Neural progenitor cell (in vitro differentiated cells): ENCODE measurements around the gene KLF13. TPM values are rescaled to one million over a fixed set of nuclear protein-coding genes. Genes with fewer than 3 reads are reported as not detected.

Experiments used
- DNase-seq: peaks from one replicate; pipeline ENCODE4 v3.0.0-alpha.2; 2016; ENCODE audit warnings: low spot score
- H2AFZ ChIP-seq: fragments of 200-600 bp; sonication (generic); replicated peaks from 2 replicates; pipeline ENCODE4 v1.6.1; 2016; ENCODE audit warnings: antibody characterized with exemption
- H3F3A ChIP-seq: fragments of 200-600 bp; sonication (generic); 2 replicates; pipeline ENCODE4 v1.6.1; 2016; ENCODE audit warnings: antibody characterized with exemption, low read depth
- H3K27ac ChIP-seq: fragments of 200-600 bp; sonication (generic); 2 replicates; pipeline ENCODE4 v1.5.1; 2016; ENCODE audit warnings: mild to moderate bottlenecking
- H3K27me3 ChIP-seq: fragments of 200-600 bp; sonication (generic); 2 replicates; pipeline ENCODE4 v1.6.1; 2016; ENCODE audit warnings: mild to moderate bottlenecking, moderate library complexity
- H3K36me3 ChIP-seq: fragments of 200-600 bp; sonication (generic); 2 replicates; pipeline ENCODE4 v1.5.1; 2016
- H3K4me1 ChIP-seq: fragments of 200-600 bp; sonication (generic); 2 replicates; pipeline ENCODE4 v1.6.1; 2016; ENCODE audit warnings: mixed run types
- H3K4me2 ChIP-seq: fragments of 200-600 bp; sonication (generic); 2 replicates; pipeline ENCODE4 v1.6.1; 2016
- H3K4me3 ChIP-seq: fragments of 200-600 bp; sonication (generic); 2 replicates; pipeline ENCODE4 v1.5.1; 2016
- H3K79me2 ChIP-seq: fragments of 200-600 bp; sonication (generic); 2 replicates; pipeline ENCODE4 v1.6.1; 2016; ENCODE audit warnings: low read depth
- H3K9ac ChIP-seq: fragments of 200-600 bp; sonication (generic); 2 replicates; pipeline ENCODE4 v1.6.1; 2016
- H3K9me3 ChIP-seq: fragments of 200-600 bp; sonication (generic); 2 replicates; pipeline ENCODE4 v1.5.1; 2016; ENCODE audit warnings: low read depth
- H4K20me1 ChIP-seq: fragments of 200-600 bp; sonication (generic); 2 replicates; pipeline ENCODE4 v1.6.1; 2016; ENCODE audit warnings: low read depth
- H3K27ac Mint-ChIP-seq: 3 replicates; pipeline ENCODE4 v1.8.0; 2021; ENCODE audit warnings: mixed read lengths
- H3K27me3 Mint-ChIP-seq: 2 replicates; pipeline ENCODE4 v1.8.0; 2022; ENCODE audit warnings: low read depth, mild to moderate bottlenecking, inconsistent platforms, moderate library complexity, mixed read lengths; ENCODE audit not compliant: insufficient read depth
- H3K36me3 Mint-ChIP-seq: 3 replicates; pipeline ENCODE4 v1.8.0; 2021; ENCODE audit warnings: mixed read lengths
- H3K4me1 Mint-ChIP-seq: 3 replicates; pipeline ENCODE4 v1.8.0; 2021; ENCODE audit warnings: mixed read lengths
- H3K4me3 Mint-ChIP-seq: 3 replicates; pipeline ENCODE4 v1.8.0; 2021; ENCODE audit warnings: mild to moderate bottlenecking, moderate library complexity, mixed read lengths
- H3K9me3 Mint-ChIP-seq: 3 replicates; pipeline ENCODE4 v1.8.0; 2020; ENCODE audit warnings: mixed read lengths
- EZH2 ChIP-seq: fragments of 200-600 bp; sonication (generic); IDR thresholded peaks from 2 replicates; pipeline ENCODE4 v1.6.1; 2017; ENCODE audit warnings: antibody characterized with exemption, mild to moderate bottlenecking, moderate library complexity
- EZH2phosphoT487 ChIP-seq: fragments of 200-600 bp; sonication (generic); IDR thresholded peaks from 2 replicates; pipeline ENCODE4 v1.6.1; 2017; ENCODE audit warnings: antibody characterized with exemption
- total RNA-seq: library from RNA; depleted of rRNA; stranded (reverse); fragments of >200 nt; gene quantifications from 2 replicates; pipeline ENCODE4 v1.2.3, GENCODE V29; 2015; ENCODE audit warnings: low replicate concordance
- TF ChIP-seq, protein P1 (sequence below): fragments of 200-600 bp; sonication (generic); IDR thresholded peaks from 2 replicates; pipeline ENCODE4 v1.5.1; 2017; ENCODE audit warnings: antibody characterized with exemption, mild to moderate bottlenecking

KLF13 gene
- total RNA-seq, 1 donor from 2014 or later = 11.9 TPM

DNA sequence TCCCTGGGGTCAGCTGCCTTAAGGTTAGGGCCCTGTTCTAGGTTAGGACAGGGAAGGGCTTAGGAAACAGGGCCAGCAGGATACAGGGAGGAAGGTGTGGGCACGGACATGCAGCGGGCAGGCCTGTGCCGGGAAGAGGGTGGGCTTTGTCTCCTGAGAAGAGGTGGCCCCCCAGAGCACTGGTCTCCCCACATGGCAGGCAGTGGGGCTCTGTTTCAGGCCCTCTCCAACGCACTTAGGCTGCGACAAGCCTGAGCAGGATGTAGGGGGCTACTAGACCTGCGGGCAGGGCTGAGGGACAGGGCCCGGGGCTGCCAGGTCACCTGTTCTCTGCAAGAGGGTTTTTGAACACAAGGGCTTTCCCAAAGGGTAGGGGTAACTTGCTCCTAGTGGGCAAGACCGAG lies 33.5 kb downstream of the KLF13 start:
- H2AFZ ChIP-seq = no peak overlapping the region
- H3K36me3 Mint-ChIP-seq = peaks cover 3% of the 10 kb centered on the region
- H3K9me3 Mint-ChIP-seq = no peaks in the 10 kb centered on the region
- no peak for DNase-seq
- H3F3A ChIP-seq = no peaks in the 10 kb centered on the region
- peaks cover 55% of the 10 kb centered on the region for H4K20me1 ChIP-seq
- no peak overlapping the region for H3K27ac ChIP-seq
- TF ChIP-seq, protein P1, sequence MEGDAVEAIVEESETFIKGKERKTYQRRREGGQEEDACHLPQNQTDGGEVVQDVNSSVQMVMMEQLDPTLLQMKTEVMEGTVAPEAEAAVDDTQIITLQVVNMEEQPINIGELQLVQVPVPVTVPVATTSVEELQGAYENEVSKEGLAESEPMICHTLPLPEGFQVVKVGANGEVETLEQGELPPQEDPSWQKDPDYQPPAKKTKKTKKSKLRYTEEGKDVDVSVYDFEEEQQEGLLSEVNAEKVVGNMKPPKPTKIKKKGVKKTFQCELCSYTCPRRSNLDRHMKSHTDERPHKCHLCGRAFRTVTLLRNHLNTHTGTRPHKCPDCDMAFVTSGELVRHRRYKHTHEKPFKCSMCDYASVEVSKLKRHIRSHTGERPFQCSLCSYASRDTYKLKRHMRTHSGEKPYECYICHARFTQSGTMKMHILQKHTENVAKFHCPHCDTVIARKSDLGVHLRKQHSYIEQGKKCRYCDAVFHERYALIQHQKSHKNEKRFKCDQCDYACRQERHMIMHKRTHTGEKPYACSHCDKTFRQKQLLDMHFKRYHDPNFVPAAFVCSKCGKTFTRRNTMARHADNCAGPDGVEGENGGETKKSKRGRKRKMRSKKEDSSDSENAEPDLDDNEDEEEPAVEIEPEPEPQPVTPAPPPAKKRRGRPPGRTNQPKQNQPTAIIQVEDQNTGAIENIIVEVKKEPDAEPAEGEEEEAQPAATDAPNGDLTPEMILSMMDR = no peak
- TF ChIP-seq EZH2 (no peak), EZH2phosphoT487 (no peak)
- H3K4me3 ChIP-seq = no peak overlapping the region
- H3K27me3 Mint-ChIP-seq = no peaks in the 10 kb centered on the region
- H3K4me2 ChIP-seq = no peak overlapping the region
- no peaks in the 10 kb centered on the region for H3K27me3 ChIP-seq
- peaks cover 34% of the 10 kb centered on the region for H3K4me1 Mint-ChIP-seq
- H3K4me1 ChIP-seq = peaks cover 41% of the 10 kb centered on the region
- H3K27ac Mint-ChIP-seq = peak overlapping the region; percentile 46
- no peaks in the 10 kb centered on the region for H3K36me3 ChIP-seq
- H3K79me2 ChIP-seq = peaks cover 39% of the 10 kb centered on the region
- no peak overlapping the region for H3K9ac ChIP-seq
- no peaks in the 10 kb centered on the region for H3K9me3 ChIP-seq
- no peak overlapping the region for H3K4me3 Mint-ChIP-seq

DNA sequence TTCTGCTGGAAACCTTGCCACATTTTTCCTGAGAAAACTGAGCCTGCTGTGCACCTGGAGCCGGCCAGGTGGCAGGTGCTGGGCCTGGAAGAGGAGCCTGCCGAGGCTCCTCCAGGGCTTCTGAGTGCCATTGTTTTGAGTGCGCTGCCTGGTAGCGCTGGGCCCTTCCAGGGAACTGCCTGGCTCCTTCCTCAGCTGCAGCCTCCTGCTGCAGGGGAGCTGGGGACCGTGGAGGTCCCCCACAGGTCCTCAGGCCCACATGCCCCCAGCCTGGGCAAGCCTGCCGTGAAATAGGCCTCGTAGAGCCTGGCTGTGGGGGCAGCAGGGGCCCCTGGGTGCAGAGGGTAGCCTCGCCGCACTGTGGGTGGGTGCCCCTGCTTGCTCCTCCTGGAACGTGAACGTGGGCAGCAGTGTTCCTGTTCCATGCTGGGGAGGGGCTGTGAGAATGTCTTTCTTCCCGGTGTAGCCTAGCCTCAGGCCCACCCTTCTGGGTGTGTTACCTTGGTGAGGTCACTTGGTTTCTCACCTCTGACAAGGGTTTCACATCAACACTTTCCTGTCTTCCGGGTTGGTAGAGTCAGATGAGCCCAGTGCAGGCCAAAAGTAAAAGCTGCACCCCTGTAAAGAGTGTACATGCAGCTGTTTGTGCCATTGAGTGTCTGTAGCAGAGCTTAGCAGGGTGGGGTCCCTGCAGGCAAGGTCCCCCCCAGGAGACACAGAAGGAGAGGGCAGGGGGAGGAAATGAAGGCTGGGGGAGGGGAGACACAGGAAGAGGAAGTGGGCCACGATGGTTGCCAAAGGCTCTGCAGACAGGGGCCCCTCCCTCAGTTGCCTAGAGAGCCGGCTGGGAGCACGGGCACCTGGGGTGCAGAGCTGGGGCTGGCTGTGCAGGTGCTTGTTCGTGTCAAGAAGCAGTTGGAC lies 34.5 kb downstream of the KLF13 start:
- H3K27ac ChIP-seq = no peak overlapping the region
- no peaks in the 10 kb centered on the region for H3F3A ChIP-seq
- H3K36me3 ChIP-seq = no peaks in the 10 kb centered on the region
- H3K79me2 ChIP-seq = peaks cover 38% of the 10 kb centered on the region
- H3K4me2 ChIP-seq = peak overlapping the region; percentile 23
- Mint-ChIP-seq H3K27ac (peak overlapping the region; percentile 47), H3K4me3 (no peak overlapping the region), H3K27me3 (no peaks in the 10 kb centered on the region), H3K9me3 (no peaks in the 10 kb centered on the region), H3K4me1 (peaks cover 41% of the 10 kb centered on the region), H3K36me3 (peaks cover 3% of the 10 kb centered on the region)
- no peak overlapping the region for H3K9ac ChIP-seq
- H4K20me1 ChIP-seq = peaks cover 62% of the 10 kb centered on the region
- H3K4me3 ChIP-seq = no peak overlapping the region
- TF ChIP-seq EZH2phosphoT487 = no peak
- TF ChIP-seq EZH2 = no peak
- TF ChIP-seq, protein P1 = no peak
- H3K9me3 ChIP-seq = no peaks in the 10 kb centered on the region
- DNase-seq = peak; percentile 51
- peaks cover 51% of the 10 kb centered on the region for H3K4me1 ChIP-seq
- no peak overlapping the region for H2AFZ ChIP-seq
- no peaks in the 10 kb centered on the region for H3K27me3 ChIP-seq

DNA sequence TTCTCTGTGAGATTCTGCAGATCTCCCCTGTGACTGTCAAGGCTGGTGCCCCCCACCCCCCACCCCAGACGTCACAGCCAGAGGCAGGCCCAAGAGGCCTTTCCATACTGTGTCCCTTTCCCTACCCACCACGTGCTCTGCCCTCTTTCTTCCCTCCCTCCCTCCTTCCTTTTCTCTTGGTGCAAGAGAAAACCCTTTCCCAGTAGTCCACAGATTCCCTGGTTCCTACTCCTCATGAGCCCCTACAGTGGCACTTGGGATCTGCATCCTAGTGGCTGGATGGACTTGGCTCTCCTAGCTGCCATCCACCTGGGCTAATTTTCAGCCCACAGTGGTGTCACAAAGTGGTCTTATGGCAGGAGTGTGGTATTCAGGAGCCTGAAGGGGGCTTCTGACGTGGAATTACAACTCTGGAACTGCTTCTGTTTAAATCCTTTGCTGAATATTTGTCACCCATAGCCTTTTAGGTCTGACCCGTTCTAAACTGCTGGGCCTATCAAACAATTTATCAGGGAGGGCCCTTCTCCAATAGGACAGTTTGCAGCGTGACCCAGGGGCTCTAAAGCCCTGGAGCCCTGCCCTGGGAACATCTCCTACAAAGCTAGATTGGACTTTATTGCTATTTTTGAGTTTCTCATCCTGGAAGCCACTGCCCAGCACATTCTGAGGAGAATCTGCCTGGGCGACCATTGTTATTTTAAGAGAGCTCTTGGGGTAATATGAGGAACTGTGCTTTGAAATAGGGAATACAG lies 35.3 kb downstream of the KLF13 start:
- H3K9me3 Mint-ChIP-seq = no peaks in the 10 kb centered on the region
- peaks cover 5% of the 10 kb centered on the region for H3F3A ChIP-seq
- peaks cover 39% of the 10 kb centered on the region for H3K4me1 Mint-ChIP-seq
- no peak overlapping the region for H3K4me2 ChIP-seq
- no peak overlapping the region for H3K27ac Mint-ChIP-seq
- H3K4me1 ChIP-seq = peaks cover 55% of the 10 kb centered on the region
- DNase-seq = peak; percentile 11
- no peak overlapping the region for H3K9ac ChIP-seq
- H3K79me2 ChIP-seq = peaks cover 30% of the 10 kb centered on the region
- no peak for TF ChIP-seq EZH2phosphoT487
- no peaks in the 10 kb centered on the region for H3K36me3 ChIP-seq
- no peak overlapping the region for H3K27ac ChIP-seq
- peaks cover 65% of the 10 kb centered on the region for H4K20me1 ChIP-seq
- no peak overlapping the region for H2AFZ ChIP-seq
- H3K4me3 Mint-ChIP-seq = no peak overlapping the region
- H3K9me3 ChIP-seq = no peaks in the 10 kb centered on the region
- H3K27me3 Mint-ChIP-seq = no peaks in the 10 kb centered on the region
- H3K4me3 ChIP-seq = no peak overlapping the region
- H3K27me3 ChIP-seq = no peaks in the 10 kb centered on the region
- H3K36me3 Mint-ChIP-seq = peaks cover 3% of the 10 kb centered on the region
